Measurements from ENCODE around the gene MUC6. TPM values are rescaled to one million over a fixed set of nuclear protein-coding genes. Genes with fewer than 3 reads are reported as not detected.
A peak's percentile ranks its signal among the peaks of the same experiment; 100 is the strongest.

Gene MUC6
- total RNA-seq, 1 donor from 2014 or later = not detected

- peaks cover 36% of the 10 kb centered on the region for H3K36me3 Mint-ChIP-seq (ENCODE audit: unreplicated experiment)
- no peak overlapping the region for H3K27ac Mint-ChIP-seq (ENCODE audit: unreplicated experiment)
- no peak for DNase-seq (ENCODE audit: extremely low spot score, unreplicated experiment)
- H3K9me3 Mint-ChIP-seq (ENCODE audit: unreplicated experiment) = no peaks in the 10 kb centered on the region
- TF ChIP-seq CTCF (IDR thresholded peaks at IDR 0.05) = no peak
- peaks cover 16% of the 10 kb centered on the region for H3K4me1 Mint-ChIP-seq (ENCODE audit: unreplicated experiment)
- no peak overlapping the region for H3K4me3 Mint-ChIP-seq (ENCODE audit: unreplicated experiment)
- no peaks in the 10 kb centered on the region for H3K27me3 Mint-ChIP-seq (ENCODE audit: unreplicated experiment)
Observed at GRCh38 chr11:985406-985805, 51.1 kb downstream of the MUC6 start.

DNA sequence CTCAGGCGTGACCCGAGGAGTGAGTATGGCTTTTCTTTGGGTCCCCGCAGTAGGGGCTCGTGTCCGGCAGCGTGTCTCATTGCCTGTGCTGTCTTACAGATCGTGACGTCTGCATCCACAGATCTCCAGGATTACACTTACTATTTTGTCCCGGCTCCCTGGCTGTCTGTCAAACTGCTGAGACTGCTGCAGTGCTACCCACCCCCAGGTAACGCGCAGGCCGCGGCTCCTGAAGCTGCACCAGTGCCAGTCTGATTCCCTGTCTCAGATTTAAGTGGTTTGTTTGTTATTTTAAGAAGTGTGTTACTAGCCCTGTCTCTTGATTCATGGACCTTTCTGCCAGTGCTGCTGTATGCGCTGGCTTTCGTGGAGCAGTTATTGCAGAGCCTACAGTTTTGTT lies 52.0 kb downstream of the MUC6 start:
- peaks cover 33% of the 10 kb centered on the region for H3K36me3 Mint-ChIP-seq (ENCODE audit: unreplicated experiment)

GRCh38 chr11:981764-982163 lies 54.8 kb downstream of the MUC6 start:
- no peak for TF ChIP-seq CTCF (IDR thresholded peaks at IDR 0.05)
- Mint-ChIP-seq H3K9me3 (ENCODE audit: unreplicated experiment) (no peaks in the 10 kb centered on the region), H3K4me3 (ENCODE audit: unreplicated experiment) (no peak overlapping the region), H3K4me1 (ENCODE audit: unreplicated experiment) (peaks cover 18% of the 10 kb centered on the region), H3K27me3 (ENCODE audit: unreplicated experiment) (no peaks in the 10 kb centered on the region), H3K27ac (ENCODE audit: unreplicated experiment) (no peak overlapping the region), H3K36me3 (ENCODE audit: unreplicated experiment) (peaks cover 39% of the 10 kb centered on the region)
- no peak for DNase-seq (ENCODE audit: extremely low spot score, unreplicated experiment)

More for the DNA sequence above, 52.0 kb downstream of the MUC6 start:
- Mint-ChIP-seq H3K27ac (ENCODE audit: unreplicated experiment) (no peak overlapping the region), H3K9me3 (ENCODE audit: unreplicated experiment) (no peaks in the 10 kb centered on the region), H3K27me3 (ENCODE audit: unreplicated experiment) (no peaks in the 10 kb centered on the region), H3K4me1 (ENCODE audit: unreplicated experiment) (peaks cover 16% of the 10 kb centered on the region), H3K4me3 (ENCODE audit: unreplicated experiment) (no peak overlapping the region)
- DNase-seq (ENCODE audit: extremely low spot score, unreplicated experiment) = no peak
- TF ChIP-seq CTCF (IDR thresholded peaks at IDR 0.05) = no peak

DNA sequence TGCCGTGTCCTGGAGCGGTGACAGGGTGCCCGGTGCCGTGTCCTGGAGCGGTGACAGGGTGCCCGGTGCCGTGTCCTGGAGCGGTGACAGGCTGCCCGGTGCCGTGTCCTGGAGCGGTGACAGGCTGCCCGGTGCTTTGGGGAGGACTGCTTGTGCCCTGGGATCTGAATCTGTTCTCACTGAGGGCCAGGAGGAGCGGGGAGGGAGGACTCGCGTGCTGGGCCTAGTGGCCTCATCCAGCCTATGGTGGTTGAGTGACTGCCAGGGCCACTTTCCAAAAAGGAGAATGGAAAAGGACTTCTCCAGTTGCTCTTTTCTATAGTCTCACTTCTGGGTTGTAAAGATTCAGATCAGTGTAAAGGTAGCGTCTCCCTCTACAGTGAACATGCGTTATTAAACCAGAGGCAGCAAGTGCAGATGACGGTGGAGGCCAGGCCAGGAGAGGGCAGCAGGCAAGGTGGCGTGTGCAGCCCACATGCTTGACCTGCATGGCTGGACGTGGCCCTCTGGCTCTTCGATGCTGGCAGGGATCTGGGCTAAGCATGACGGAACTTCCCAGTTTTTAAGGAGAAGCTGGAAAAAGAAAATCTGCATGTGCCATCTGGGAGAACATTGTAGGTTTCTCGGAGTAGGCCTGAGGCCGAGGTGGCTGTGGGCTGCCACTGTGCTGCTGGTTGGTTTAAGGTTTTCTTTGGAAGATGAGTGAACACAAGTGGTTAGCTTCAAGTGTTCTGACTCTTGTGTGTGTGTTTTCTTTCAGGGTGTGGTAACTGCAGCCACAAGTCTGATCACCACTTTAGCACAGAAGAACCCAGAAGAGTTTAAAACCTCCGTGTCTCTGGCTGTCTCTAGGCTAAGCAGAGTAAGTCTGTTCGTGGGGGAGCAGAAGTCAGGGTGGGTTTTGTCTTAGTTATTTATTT lies 55.8 kb downstream of the MUC6 start:
- Mint-ChIP-seq H3K4me3 (ENCODE audit: unreplicated experiment) (no peak overlapping the region), H3K27ac (ENCODE audit: unreplicated experiment) (peak overlapping the region; percentile 75), H3K9me3 (ENCODE audit: unreplicated experiment) (no peaks in the 10 kb centered on the region), H3K27me3 (ENCODE audit: unreplicated experiment) (no peaks in the 10 kb centered on the region), H3K36me3 (ENCODE audit: unreplicated experiment) (peaks cover 38% of the 10 kb centered on the region), H3K4me1 (ENCODE audit: unreplicated experiment) (peaks cover 21% of the 10 kb centered on the region)
- peak; percentile 41 for TF ChIP-seq CTCF (IDR thresholded peaks at IDR 0.05)
- DNase-seq (ENCODE audit: extremely low spot score, unreplicated experiment) = no peak

DNA sequence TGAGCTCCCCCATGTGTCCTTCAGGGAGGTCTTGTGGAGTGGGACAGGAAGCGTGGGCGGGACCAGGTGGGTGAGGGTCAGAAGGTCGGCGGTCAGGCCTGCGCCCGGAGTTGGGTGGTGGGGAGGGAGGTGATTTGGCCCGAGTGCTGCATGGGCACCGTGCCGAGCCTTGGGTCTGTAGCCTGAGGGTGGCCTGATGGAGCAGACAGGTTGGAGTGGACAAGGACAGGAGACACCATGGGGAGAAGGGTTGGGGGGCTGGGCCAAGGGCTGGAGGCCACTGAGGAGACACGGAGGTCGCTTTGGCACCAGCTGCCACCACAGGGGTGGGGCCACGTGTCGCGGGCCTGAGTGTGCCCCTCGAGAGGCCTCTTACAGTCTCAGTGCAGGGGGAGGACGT lies 57.7 kb downstream of the MUC6 start:
- Mint-ChIP-seq H3K36me3 (ENCODE audit: unreplicated experiment) (peaks cover 27% of the 10 kb centered on the region), H3K27me3 (ENCODE audit: unreplicated experiment) (no peaks in the 10 kb centered on the region), H3K27ac (ENCODE audit: unreplicated experiment) (no peak overlapping the region), H3K4me1 (ENCODE audit: unreplicated experiment) (peaks cover 21% of the 10 kb centered on the region), H3K4me3 (ENCODE audit: unreplicated experiment) (no peak overlapping the region), H3K9me3 (ENCODE audit: unreplicated experiment) (no peaks in the 10 kb centered on the region)
- DNase-seq (ENCODE audit: extremely low spot score, unreplicated experiment) = no peak
- no peak for TF ChIP-seq CTCF (IDR thresholded peaks at IDR 0.05)

All from osteocyte (in vitro differentiated cells).